Brain microvascular endothelial cell (primary cell): Measurements from ENCODE around the gene POLR1H.

ENCODE experiments used
- DNase-seq: peaks from one replicate; pipeline ENCODE4 v3.0.0-alpha.2; 2020
- H3K27ac ChIP-seq: fragments of 250-450 bp; sonication (Bioruptor Pico); 2 replicates; pipeline ENCODE4 v1.5.1; 2020; ENCODE audit warnings: mild to moderate bottlenecking, moderate library complexity
- H3K27me3 ChIP-seq: fragments of 250-450 bp; sonication (Bioruptor Pico); replicated peaks from 2 replicates; pipeline ENCODE4 v1.5.1; 2020; ENCODE audit warnings: mild to moderate bottlenecking
- H3K36me3 ChIP-seq: fragments of 250-450 bp; sonication (Bioruptor Pico); replicated peaks from 2 replicates; pipeline ENCODE4 v1.5.1; 2020; ENCODE audit warnings: mild to moderate bottlenecking
- H3K4me3 ChIP-seq: 2 replicates; pipeline ENCODE4 v1.5.1; 2011; ENCODE audit warnings: low read depth, mild to moderate bottlenecking, control low read depth, low read length, moderate library complexity
- CTCF ChIP-seq: IDR thresholded peaks from 2 replicates; pipeline ENCODE4 v1.5.1; 2011; ENCODE audit warnings: low read depth, mild to moderate bottlenecking, moderate library complexity, low read length, control low read depth, inconsistent platforms; ENCODE audit errors: missing control alignments
- in situ Hi-C: cut with HindIII; loops from 2 replicates; pipeline ENCODE4 v1.10.0; 2017; ENCODE audit warnings: low sequenced_read_pairs, low pct_ligation_motif_present

Gene POLR1H

GRCh38 chr6:30071081-30071818 is 10.2 kb downstream of the POLR1H start:
- H3K27ac ChIP-seq = no peak overlapping the region
- peak overlapping the region; percentile 17 for H3K4me3 ChIP-seq
- peak; percentile 25 for DNase-seq
- H3K27me3 ChIP-seq = peaks cover 39% of the 10 kb centered on the region
- TF ChIP-seq CTCF = peak; percentile 37
- in situ Hi-C loops = no loop called here
- H3K36me3 ChIP-seq = no peaks in the 10 kb centered on the region

DNA sequence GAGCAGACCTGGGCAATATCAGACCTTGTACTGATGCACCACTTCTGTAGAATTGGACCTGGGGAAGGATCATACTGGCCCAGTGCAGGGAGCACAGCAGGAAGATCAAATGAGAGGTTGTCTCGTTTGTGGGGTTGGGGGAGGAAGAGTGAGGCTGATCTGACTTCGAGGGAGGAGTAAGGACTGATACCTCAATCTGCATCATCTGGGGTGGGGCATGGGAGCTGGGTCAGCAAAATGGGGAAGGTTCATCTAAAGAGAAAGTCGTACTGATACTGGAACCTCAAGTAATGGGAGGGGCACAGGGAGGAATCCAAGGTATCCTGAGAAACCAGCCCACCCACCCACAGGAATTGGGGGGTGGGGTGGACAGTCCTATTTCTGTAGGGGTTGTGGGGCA is 10.8 kb downstream of the POLR1H start:
- no peaks in the 10 kb centered on the region for H3K36me3 ChIP-seq
- H3K27ac ChIP-seq = no peak overlapping the region
- no peak for DNase-seq
- no peak for TF ChIP-seq CTCF
- H3K27me3 ChIP-seq = peaks cover 45% of the 10 kb centered on the region
- no peak overlapping the region for H3K4me3 ChIP-seq
- in situ Hi-C loops = no loop called here

DNA sequence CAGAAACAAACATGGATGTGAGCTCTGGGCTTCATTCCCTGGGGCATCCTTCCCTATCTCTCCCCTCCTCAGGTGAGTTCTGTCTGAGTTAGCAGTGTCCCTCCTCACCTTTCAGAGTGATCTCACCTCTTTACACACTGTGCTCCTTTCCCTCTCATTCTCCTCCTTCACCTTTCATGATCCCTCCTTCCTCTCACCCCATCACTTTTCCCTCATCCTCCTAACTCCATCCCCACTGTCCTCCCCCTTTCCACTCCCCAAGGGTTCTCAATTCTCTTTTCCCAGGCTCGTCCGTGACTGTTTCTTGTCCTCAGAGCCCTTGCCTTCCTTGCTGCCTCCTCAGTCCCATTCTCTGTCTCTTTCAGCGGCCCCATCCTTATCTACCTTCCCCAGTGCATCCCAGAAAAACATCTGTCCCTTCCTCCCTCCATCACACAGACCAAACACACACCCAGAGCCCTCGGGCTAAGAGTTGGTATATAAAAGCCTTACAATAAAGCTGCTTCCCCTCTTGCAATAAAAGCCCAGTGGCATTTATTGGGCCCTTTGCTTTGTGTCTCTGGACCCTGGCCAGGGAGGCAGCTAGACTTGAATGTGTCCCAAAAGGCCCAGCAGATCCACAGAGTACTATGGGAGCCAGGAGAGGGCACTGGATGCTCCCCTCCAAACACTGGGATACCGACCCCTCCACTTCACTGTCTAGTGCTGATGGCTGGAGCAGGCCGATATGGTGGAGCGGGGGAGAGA is 12.6 kb downstream of the POLR1H start:
- peaks cover 53% of the 10 kb centered on the region for H3K27me3 ChIP-seq

DNA sequence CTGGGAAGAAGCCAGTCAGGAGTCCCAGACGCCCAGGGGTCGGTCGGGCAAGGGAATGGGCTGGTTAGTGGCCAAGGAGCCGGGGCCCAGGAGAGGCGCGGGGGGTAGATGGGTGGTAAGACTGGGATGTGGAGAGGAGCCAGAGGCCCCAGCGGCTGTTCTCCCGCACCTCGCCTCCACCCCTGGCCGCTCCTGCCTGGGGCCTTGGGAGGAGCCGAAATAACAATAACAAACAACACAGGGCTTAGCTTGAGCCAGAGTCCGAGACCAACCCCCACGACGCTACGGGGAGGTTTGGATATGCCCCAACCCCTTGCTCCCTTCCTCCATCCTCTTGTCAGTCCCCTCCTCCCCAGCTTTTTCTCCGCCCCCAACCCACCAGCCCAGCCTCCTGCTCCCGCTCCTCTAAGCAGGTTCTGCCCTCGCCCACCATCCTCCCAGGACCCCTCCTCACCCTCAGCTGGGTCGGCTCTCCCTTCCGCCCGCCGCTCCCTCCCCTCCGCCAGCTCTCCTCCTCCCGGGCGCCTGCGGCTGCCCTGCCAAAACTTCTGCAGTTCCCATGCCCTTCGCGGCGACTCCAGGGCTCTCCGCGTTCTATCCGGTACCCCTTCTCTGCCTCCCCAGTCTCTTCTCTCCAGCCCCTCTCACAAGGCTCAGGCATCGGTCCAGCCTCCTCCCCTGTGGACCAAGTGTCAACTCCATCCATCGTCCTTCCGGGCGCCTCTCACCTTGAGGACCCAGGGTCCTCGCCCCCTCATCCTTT is 13.4 kb downstream of the POLR1H start:
- in situ Hi-C loops = no loop called here
- peaks cover 58% of the 10 kb centered on the region for H3K27me3 ChIP-seq
- no peak for TF ChIP-seq CTCF
- H3K27ac ChIP-seq = no peak overlapping the region
- no peaks in the 10 kb centered on the region for H3K36me3 ChIP-seq
- no peak overlapping the region for H3K4me3 ChIP-seq
- DNase-seq = no peak

More for the DNA sequence above, 12.6 kb downstream of the POLR1H start:
- DNase-seq = no peak
- in situ Hi-C loops = no loop called here
- H3K27ac ChIP-seq = no peak overlapping the region
- no peaks in the 10 kb centered on the region for H3K36me3 ChIP-seq
- H3K4me3 ChIP-seq = no peak overlapping the region
- no peak for TF ChIP-seq CTCF

DNA sequence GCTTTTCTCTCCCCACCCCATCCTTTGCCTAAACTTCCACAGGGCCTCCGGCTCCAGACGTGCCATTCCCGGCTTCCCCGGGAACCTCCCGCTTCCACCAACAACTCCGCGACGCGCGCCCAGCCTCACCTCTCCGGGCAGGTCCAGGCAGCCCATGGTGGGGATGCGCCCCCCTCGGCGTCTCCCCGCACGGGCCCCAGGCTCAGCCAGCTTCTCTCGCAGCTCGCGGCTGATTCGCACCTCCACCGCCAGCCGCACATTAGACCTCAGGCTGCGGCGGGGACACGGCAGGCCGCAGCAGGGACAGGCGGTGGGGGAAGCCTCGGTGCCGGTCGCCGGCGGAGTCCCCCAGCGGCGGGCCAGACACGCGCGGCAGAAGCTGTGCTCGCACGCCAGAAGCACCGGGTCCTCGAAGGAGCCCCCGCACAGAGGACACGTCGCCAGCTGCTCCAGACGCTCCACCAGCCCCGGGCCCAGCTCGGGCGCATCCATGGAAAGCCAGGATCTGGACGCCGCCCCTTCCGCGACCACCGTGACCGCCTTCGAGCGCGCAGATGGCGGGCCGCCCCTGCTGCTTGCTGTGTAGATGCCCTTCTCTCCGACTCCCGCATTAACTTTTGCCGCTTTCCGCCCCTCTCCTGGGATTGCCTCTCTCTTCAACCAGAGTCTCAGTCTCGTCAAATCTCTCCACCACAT is 14.2 kb downstream of the POLR1H start, which contains the start of gene RNF39:
TSS of gene RNF39 (minus strand) at position 676 of the 696 bp plus-strand sequence. CDS start at position 492, 184 bp downstream.
- Histone ChIP-seq H3K36me3 (no peaks in the 10 kb centered on the region), H3K27ac (no peak within 1 kb of the TSS), H3K27me3 (peaks cover 58% of the 10 kb centered on the region), H3K4me3 (no peak within 1 kb of the TSS)
- in situ Hi-C loops = no loop called here
- no peak for DNase-seq
- no peak for TF ChIP-seq CTCF
